Effector memory CD4-positive, alpha-beta T cell (primary cell): ENCODE data around the gene NFATC2.

Experiments
- DNase-seq, 3 donors: peaks; one replicate each; pipeline ENCODE4 v3.0.0-alpha.2; 2020
- H3K27ac ChIP-seq: 2 replicates; pipeline ENCODE4 v1.7.0; 2013; ENCODE audit warnings: mild to moderate bottlenecking, low read length, moderate library complexity; ENCODE audit not compliant: insufficient read depth, poor library complexity, severe bottlenecking
- H3K27me3 ChIP-seq: replicated peaks from 2 replicates; pipeline ENCODE4 v1.7.0; 2013; ENCODE audit warnings: mild to moderate bottlenecking, low read length; ENCODE audit not compliant: insufficient read depth, control insufficient read depth, poor library complexity, severe bottlenecking
- H3K36me3 ChIP-seq: 2 replicates; pipeline ENCODE4 v1.7.0; 2013; ENCODE audit warnings: mild to moderate bottlenecking, low read length, moderate library complexity; ENCODE audit not compliant: control insufficient read depth, insufficient read depth
- H3K4me1 ChIP-seq: 2 replicates; pipeline ENCODE4 v1.7.0; 2013; ENCODE audit warnings: low read length, mild to moderate bottlenecking; ENCODE audit not compliant: control insufficient read depth, insufficient read depth, poor library complexity, severe bottlenecking
- H3K4me3 ChIP-seq: 2 replicates; pipeline ENCODE4 v1.7.0; 2013; ENCODE audit warnings: low read length, low read depth, mild to moderate bottlenecking; ENCODE audit not compliant: insufficient read depth, poor library complexity, severe bottlenecking
- H3K9me3 ChIP-seq: 2 replicates; pipeline ENCODE4 v1.7.0; 2013; ENCODE audit warnings: mild to moderate bottlenecking, low read length, moderate library complexity; ENCODE audit not compliant: control insufficient read depth

Gene NFATC2

DNA sequence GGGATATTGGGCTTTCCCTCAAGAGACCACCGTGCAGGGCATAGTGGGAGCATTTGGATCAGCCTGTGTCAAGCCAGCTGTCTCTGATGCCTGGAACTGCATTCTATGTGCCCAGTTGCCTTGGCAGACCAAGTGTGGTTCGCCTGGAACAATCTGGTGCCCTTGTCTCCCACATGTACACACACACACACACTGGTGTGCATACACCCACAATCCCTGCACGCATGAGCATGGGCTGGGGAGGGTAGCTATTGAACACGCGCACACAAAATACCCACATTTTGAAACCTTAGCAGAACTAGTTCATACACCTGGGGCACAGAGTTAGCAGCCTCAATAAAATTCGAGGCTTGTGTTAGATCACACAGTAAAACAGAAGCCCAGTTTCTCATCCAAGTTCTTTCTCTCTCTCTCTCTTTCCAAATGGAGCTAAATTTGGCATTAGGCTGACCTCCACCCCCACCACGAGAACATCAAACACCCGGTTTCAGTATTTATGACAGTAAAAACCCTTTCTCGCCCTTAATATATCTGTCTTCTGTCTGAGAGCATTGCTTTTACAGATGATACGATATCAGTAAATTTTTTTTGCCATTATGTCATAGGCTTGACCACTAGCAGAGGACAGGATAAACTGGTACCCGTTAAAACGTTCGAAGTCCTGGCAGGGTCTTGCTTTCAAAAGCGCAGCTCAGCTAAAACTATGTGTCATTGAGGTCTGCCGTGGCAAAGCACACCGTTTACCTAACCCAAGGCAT lies 18.2 kb upstream of the NFATC2 start:
- H3K9me3 ChIP-seq = no peaks in the 10 kb centered on the region
- no peaks in the 10 kb centered on the region for H3K36me3 ChIP-seq
- peaks cover 52% of the 10 kb centered on the region for H3K27me3 ChIP-seq
- H3K4me3 ChIP-seq = no peak overlapping the region
- H3K27ac ChIP-seq = no peak overlapping the region
- H3K4me1 ChIP-seq = peaks cover 20% of the 10 kb centered on the region
- no peak for DNase-seq

GRCh38 chr20:51560042-51560441 lies 17.5 kb upstream of the NFATC2 start:
- Histone ChIP-seq H3K27me3 (peaks cover 52% of the 10 kb centered on the region), H3K27ac (no peak overlapping the region), H3K4me1 (peaks cover 20% of the 10 kb centered on the region), H3K36me3 (no peaks in the 10 kb centered on the region), H3K9me3 (no peaks in the 10 kb centered on the region), H3K4me3 (no peak overlapping the region)
- no peak for DNase-seq

DNA sequence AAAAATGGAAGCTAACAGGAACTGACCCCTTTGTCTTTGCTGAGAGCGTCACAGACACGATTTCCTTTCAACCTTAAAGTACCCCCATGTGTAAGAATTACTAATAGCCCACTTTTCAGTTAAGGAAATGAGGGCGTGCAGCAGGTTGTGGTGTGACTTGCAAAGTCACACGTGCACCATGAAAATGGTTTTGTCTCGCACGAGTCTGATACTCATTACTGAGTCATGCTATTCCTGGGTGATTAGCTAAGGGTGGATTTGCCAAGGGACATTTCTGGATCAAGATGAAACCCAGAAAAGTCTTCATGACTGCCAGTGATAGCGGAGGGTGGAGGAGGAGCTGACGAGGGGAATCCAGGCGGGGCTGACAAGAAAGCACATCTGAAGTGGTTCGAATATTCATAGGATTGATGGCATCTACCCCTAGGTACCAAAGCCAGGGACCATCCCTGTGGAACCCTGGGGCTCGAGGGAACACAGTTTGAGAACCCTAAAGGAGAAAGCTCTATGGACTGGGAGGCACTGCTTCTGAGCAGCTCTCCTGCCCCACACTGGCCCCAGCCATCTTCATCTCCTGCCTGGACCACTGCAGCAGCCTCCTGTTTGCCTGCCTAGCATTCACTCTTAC lies 12.1 kb upstream of the NFATC2 start:
- no peaks in the 10 kb centered on the region for H3K36me3 ChIP-seq
- no peak for DNase-seq
- H3K27ac ChIP-seq = no peak overlapping the region
- peaks cover 14% of the 10 kb centered on the region for H3K27me3 ChIP-seq
- no peaks in the 10 kb centered on the region for H3K9me3 ChIP-seq
- no peaks in the 10 kb centered on the region for H3K4me1 ChIP-seq
- no peak overlapping the region for H3K4me3 ChIP-seq

DNA sequence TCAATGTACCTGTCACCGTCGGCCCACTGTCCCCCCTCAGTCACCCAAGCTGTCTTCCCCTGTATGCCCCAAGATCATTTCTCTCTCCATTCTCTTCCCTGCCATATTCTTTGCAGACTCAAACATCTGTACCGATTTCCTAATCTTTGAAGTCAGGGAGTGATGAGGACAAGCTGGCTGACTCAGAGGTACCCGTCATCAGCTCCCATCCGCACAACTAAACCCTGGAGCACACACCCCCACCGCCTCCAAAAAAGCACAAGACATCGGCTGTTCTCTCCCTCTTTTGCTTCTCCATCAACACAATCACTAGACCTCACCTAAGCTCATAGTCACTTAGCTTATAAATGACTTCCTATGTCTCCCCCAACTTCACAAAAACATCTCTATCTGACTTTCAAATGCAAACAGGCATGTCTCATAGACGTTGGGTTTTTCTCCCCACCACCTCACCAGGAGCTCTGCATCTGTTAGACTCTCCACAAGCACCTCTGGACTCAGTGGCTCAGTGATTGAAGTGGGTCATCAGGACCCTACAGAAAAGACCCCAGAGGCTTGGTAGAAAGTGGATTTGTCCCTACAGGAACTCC lies 11.5 kb upstream of the NFATC2 start:
- no peaks in the 10 kb centered on the region for H3K36me3 ChIP-seq
- H3K27ac ChIP-seq = no peak overlapping the region
- H3K4me1 ChIP-seq = no peaks in the 10 kb centered on the region
- H3K27me3 ChIP-seq = peaks cover 7% of the 10 kb centered on the region
- no peak overlapping the region for H3K4me3 ChIP-seq
- H3K9me3 ChIP-seq = no peaks in the 10 kb centered on the region
- no peak for DNase-seq

DNA sequence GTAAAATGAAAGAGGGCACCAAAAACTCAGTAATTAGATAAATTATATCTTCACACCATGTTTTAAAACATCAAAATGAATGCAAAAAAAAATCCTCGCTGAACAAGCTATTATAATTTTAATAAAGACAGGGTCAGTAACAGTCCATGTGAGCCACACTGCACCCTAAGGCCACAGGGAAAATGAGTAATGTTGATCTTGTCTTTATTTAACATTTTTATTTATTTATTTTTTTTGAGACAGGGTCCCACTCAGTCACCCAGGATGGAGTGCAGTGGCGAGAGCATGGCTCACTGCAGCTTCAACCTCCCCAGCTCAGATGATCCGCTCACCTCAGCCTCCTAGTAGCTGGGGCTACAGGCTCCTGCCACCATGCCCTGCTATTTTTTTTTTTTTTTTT lies 8.7 kb upstream of the NFATC2 start:
- Histone ChIP-seq H3K27ac (no peak overlapping the region), H3K4me1 (no peaks in the 10 kb centered on the region), H3K27me3 (no peaks in the 10 kb centered on the region), H3K36me3 (no peaks in the 10 kb centered on the region), H3K9me3 (no peaks in the 10 kb centered on the region), H3K4me3 (no peak overlapping the region)
- DNase-seq = no peak

DNA sequence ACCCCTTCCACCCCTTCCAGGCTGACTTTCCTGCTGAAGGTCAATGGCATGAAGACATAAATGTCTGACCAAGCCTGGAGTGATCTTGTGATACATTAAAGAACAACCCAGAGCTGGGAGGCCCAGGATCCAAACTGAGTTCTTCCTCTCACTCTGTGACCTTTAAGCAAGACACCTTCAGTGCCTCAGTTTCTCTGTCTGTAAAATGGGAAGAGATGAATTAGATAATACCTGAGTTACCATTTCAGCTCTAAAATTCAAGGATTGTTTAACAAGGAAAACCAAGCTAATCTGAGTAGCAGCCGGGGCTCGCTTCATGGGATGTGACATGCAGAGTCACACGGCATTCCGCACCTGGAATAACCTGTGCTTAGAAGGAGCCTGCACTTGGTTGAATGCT lies 7.0 kb upstream of the NFATC2 start:
- H3K27ac ChIP-seq = no peak overlapping the region
- no peaks in the 10 kb centered on the region for H3K4me1 ChIP-seq
- H3K9me3 ChIP-seq = no peaks in the 10 kb centered on the region
- no peaks in the 10 kb centered on the region for H3K27me3 ChIP-seq
- H3K4me3 ChIP-seq = no peak overlapping the region
- H3K36me3 ChIP-seq = no peaks in the 10 kb centered on the region
- no peak for DNase-seq

GRCh38 chr20:51547951-51548350 lies 5.4 kb upstream of the NFATC2 start:
- Histone ChIP-seq H3K9me3 (no peaks in the 10 kb centered on the region), H3K4me3 (no peak overlapping the region), H3K36me3 (no peaks in the 10 kb centered on the region), H3K4me1 (no peaks in the 10 kb centered on the region), H3K27ac (no peak overlapping the region), H3K27me3 (no peaks in the 10 kb centered on the region)
- DNase-seq = no peak

- H3K4me3 ChIP-seq = no peak overlapping the region
- no peak overlapping the region for H3K27ac ChIP-seq
- DNase-seq = no peak
- H3K27me3 ChIP-seq = no peaks in the 10 kb centered on the region
- no peaks in the 10 kb centered on the region for H3K9me3 ChIP-seq
- peaks cover 15% of the 10 kb centered on the region for H3K4me1 ChIP-seq
- H3K36me3 ChIP-seq = no peaks in the 10 kb centered on the region
Measured at GRCh38 chr20:51545515-51545914, 3.0 kb upstream of the NFATC2 start.

DNA sequence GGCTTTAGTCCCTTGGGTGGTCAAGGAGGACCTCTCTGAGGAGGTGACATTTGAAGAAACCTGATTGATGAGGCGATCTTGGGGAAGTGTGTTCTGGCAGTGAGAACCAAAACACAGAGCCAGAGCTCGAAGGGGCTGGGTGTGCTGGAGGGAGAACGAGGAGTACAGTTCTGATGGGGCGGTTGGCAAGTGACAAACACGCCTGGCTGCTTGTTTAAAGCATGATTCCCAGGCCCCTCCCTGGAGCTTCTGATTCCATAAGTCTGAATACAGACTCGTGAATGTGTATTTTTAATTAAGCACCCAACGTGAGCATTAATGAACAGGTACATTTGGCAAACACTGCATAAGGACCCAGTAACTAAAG lies 886 bp upstream of the NFATC2 start:
- no peaks in the 10 kb centered on the region for H3K9me3 ChIP-seq
- no peaks in the 10 kb centered on the region for H3K36me3 ChIP-seq
- H3K27me3 ChIP-seq = no peaks in the 10 kb centered on the region
- H3K4me3 ChIP-seq = no peak overlapping the region
- DNase-seq = no peak
- H3K4me1 ChIP-seq = peaks cover 30% of the 10 kb centered on the region
- H3K27ac ChIP-seq = peak overlapping the region; percentile 99

GRCh38 chr20:51542033-51542570 lies 417 bp downstream of the NFATC2 start:
- peak; percentile 27 to 45 (median 44) for DNase-seq

More at GRCh38 chr20:51542033-51542570, 417 bp downstream of the NFATC2 start:
- Histone ChIP-seq H3K36me3 (no peaks in the 10 kb centered on the region), H3K27ac (peak overlapping the region; percentile 99), H3K27me3 (no peaks in the 10 kb centered on the region), H3K4me3 (peak overlapping the region; percentile 71), H3K4me1 (peaks cover 34% of the 10 kb centered on the region), H3K9me3 (no peaks in the 10 kb centered on the region)
